Measurements from ENCODE around the gene F13A1.

F13A1 gene

DNA sequence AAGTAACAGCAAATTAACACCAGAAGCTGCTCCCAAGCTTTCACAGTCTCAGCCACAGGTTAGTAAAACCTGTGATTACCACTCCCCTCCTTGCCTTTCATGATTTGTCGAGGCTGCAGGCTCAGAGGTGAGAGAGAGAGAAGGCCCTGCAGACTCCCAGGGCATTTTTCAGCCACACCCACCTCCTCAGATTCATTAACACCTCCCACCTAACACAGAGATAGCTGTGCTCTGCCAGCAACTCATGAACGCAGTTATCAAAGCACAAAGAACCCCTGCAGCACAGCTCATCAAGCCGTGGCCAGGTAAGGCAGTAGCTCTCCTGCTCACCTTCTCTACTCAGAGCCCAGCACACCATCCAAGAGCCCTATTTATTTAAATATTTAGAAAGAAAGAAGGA lies 27.1 kb downstream of the F13A1 start:
- Histone ChIP-seq H3K27ac (ENCODE audit: low read depth, low read length, poor library complexity, severe bottlenecking) (no peak overlapping the region), H3K27me3 (ENCODE audit: insufficient read depth, low read length) (no peaks in the 10 kb centered on the region), H3K4me1 (ENCODE audit: insufficient read depth, low read length, severe bottlenecking) (peaks cover 41% of the 10 kb centered on the region), H3K4me3 (ENCODE audit: low read depth, low read length, poor library complexity, severe bottlenecking) (no peak overlapping the region), H3K36me3 (ENCODE audit: insufficient read depth, low read length) (no peaks in the 10 kb centered on the region), H3K9ac (ENCODE audit: low read length) (no peak overlapping the region; the same call in 1 of the 2 replicates), H4K20me1 (ENCODE audit: insufficient read depth, low read length) (no peaks in the 10 kb centered on the region), H3K9me3 (ENCODE audit: low read length) (no peaks in the 10 kb centered on the region), H3K4me2 (ENCODE audit: low read length) (no peak overlapping the region), H3K79me2 (ENCODE audit: insufficient read depth, low read length) (no peaks in the 10 kb centered on the region), H3F3A (ENCODE audit: insufficient read depth, low read length) (no peaks in the 10 kb centered on the region; the same call in 1 of the 2 replicates), H3K9me2 (ENCODE audit: low read depth, low read length) (no peaks in the 10 kb centered on the region), H2AFZ (ENCODE audit: low read length) (no peak overlapping the region)
- TF ChIP-seq, protein P1, sequence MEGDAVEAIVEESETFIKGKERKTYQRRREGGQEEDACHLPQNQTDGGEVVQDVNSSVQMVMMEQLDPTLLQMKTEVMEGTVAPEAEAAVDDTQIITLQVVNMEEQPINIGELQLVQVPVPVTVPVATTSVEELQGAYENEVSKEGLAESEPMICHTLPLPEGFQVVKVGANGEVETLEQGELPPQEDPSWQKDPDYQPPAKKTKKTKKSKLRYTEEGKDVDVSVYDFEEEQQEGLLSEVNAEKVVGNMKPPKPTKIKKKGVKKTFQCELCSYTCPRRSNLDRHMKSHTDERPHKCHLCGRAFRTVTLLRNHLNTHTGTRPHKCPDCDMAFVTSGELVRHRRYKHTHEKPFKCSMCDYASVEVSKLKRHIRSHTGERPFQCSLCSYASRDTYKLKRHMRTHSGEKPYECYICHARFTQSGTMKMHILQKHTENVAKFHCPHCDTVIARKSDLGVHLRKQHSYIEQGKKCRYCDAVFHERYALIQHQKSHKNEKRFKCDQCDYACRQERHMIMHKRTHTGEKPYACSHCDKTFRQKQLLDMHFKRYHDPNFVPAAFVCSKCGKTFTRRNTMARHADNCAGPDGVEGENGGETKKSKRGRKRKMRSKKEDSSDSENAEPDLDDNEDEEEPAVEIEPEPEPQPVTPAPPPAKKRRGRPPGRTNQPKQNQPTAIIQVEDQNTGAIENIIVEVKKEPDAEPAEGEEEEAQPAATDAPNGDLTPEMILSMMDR (IDR thresholded peaks at IDR 0.05; ENCODE audit: low read length): no peak
- TF ChIP-seq EZH2 (IDR thresholded peaks at IDR 0.05; ENCODE audit: borderline replicate concordance, low read length): no peak

DNA sequence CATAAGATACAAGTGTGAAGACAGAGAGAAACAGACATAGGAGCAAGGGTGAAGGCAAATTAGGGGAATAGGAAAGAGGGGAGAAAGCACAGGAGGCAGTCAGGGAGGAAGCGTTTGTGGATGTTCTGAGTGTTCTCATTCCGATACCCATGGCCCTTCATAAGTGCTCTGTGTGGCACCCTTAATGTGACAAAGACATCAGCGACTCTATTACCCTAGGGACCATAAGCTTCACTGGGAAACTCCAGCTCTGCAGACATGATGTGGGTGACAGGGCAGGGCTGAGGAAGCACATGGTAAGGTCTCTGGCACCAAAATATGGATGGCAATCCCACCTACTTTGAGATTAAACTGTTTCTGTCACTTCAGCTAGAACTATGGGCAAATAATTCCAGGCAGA lies 33.0 kb downstream of the F13A1 start:
- peak overlapping the region; percentile 40; the same call in 1 of the 2 replicates for H3K4me2 ChIP-seq (ENCODE audit: low read length)
- peaks cover 3% of the 10 kb centered on the region; the same call in 1 of the 2 replicates for H3F3A ChIP-seq (ENCODE audit: insufficient read depth, low read length)
- H3K4me3 ChIP-seq (ENCODE audit: low read depth, low read length, poor library complexity, severe bottlenecking): no peak overlapping the region
- TF ChIP-seq, protein P1 (IDR thresholded peaks at IDR 0.05; ENCODE audit: low read length): no peak
- TF ChIP-seq EZH2 (IDR thresholded peaks at IDR 0.05; ENCODE audit: borderline replicate concordance, low read length): no peak
- H3K9me3 ChIP-seq (ENCODE audit: low read length): no peaks in the 10 kb centered on the region
- no peaks in the 10 kb centered on the region for H4K20me1 ChIP-seq (ENCODE audit: insufficient read depth, low read length)
- H3K27ac ChIP-seq (ENCODE audit: low read depth, low read length, poor library complexity, severe bottlenecking): peak overlapping the region; percentile 97
- no peaks in the 10 kb centered on the region for H3K27me3 ChIP-seq (ENCODE audit: insufficient read depth, low read length)
- H3K4me1 ChIP-seq (ENCODE audit: insufficient read depth, low read length, severe bottlenecking): peaks cover 88% of the 10 kb centered on the region
- peak overlapping the region; percentile 9; the same call in 1 of the 2 replicates for H2AFZ ChIP-seq (ENCODE audit: low read length)
- H3K79me2 ChIP-seq (ENCODE audit: insufficient read depth, low read length): no peaks in the 10 kb centered on the region
- no peaks in the 10 kb centered on the region for H3K36me3 ChIP-seq (ENCODE audit: insufficient read depth, low read length)
- peak overlapping the region; percentile 68; the same call in 1 of the 2 replicates for H3K9ac ChIP-seq (ENCODE audit: low read length)
- no peaks in the 10 kb centered on the region for H3K9me2 ChIP-seq (ENCODE audit: low read depth, low read length)

DNA sequence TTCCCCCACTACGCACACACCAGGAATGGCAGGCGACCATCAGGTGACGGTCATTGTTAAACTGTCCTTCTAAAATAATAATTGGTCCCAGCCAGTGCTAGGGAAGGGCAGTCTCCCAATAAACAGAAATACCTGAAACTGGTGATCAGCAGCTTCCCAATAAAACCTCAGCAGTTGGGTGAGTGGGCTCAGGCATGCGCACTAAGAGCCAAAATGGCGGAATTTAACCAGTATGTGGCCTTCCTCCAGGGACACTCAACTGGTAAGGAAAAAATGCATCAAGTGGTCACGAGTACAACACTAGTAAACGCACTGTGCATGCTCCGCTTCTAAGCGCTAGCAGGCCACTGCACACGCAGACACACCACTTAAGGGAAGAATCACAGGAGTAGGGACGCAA lies 34.8 kb downstream of the F13A1 start:
- peaks cover 3% of the 10 kb centered on the region; the same call in 1 of the 2 replicates for H3F3A ChIP-seq (ENCODE audit: insufficient read depth, low read length)
- H2AFZ ChIP-seq (ENCODE audit: low read length): no peak overlapping the region
- no peaks in the 10 kb centered on the region for H3K36me3 ChIP-seq (ENCODE audit: insufficient read depth, low read length)
- H3K4me3 ChIP-seq (ENCODE audit: low read depth, low read length, poor library complexity, severe bottlenecking): no peak overlapping the region
- H3K4me2 ChIP-seq (ENCODE audit: low read length): peak overlapping the region; percentile 51; the same call in 1 of the 2 replicates
- no peaks in the 10 kb centered on the region for H4K20me1 ChIP-seq (ENCODE audit: insufficient read depth, low read length)
- no peaks in the 10 kb centered on the region for H3K9me3 ChIP-seq (ENCODE audit: low read length)
- H3K9ac ChIP-seq (ENCODE audit: low read length): peak overlapping the region; percentile 68; the same call in 1 of the 2 replicates
- no peaks in the 10 kb centered on the region for H3K9me2 ChIP-seq (ENCODE audit: low read depth, low read length)
- H3K27ac ChIP-seq (ENCODE audit: low read depth, low read length, poor library complexity, severe bottlenecking): peak overlapping the region; percentile 97
- peaks cover 85% of the 10 kb centered on the region for H3K4me1 ChIP-seq (ENCODE audit: insufficient read depth, low read length, severe bottlenecking)
- H3K27me3 ChIP-seq (ENCODE audit: insufficient read depth, low read length): no peaks in the 10 kb centered on the region
- no peaks in the 10 kb centered on the region for H3K79me2 ChIP-seq (ENCODE audit: insufficient read depth, low read length)
- no peak for TF ChIP-seq EZH2 (IDR thresholded peaks at IDR 0.05; ENCODE audit: borderline replicate concordance, low read length)
- TF ChIP-seq, protein P1 (IDR thresholded peaks at IDR 0.05; ENCODE audit: low read length): no peak

Measured in OCI-LY1 (cell line).